Measurements from ENCODE around the gene ETS2. TPM values are rescaled to one million over a fixed set of nuclear protein-coding genes. Genes with fewer than 3 reads are reported as not detected.

ETS2 gene
- total RNA-seq, 1 experiment from 2014 or later: 20.4 TPM

GRCh38 chr21:38761531-38761930, 44.2 kb upstream of the ETS2 start:
- peaks cover 9% of the 10 kb centered on the region; the same call in 1 of the 2 replicates for H3K9me3 ChIP-seq
- Mint-ChIP-seq H3K36me3 (ENCODE audit: insufficient read depth, unreplicated experiment) (no peaks in the 10 kb centered on the region), H3K27me3 (ENCODE audit: insufficient read depth, unreplicated experiment) (no peaks in the 10 kb centered on the region), H3K9me3 (ENCODE audit: unreplicated experiment) (peaks cover 8% of the 10 kb centered on the region), H3K4me3 (ENCODE audit: unreplicated experiment) (no peak overlapping the region), H3K4me1 (ENCODE audit: low read depth, unreplicated experiment) (peaks cover 14% of the 10 kb centered on the region), H3K27ac (ENCODE audit: unreplicated experiment) (no peak overlapping the region)
- no TSS peak for BruUV-seq (replicated peaks)
- no peak overlapping the region for H3K4me3 ChIP-seq (ENCODE audit: low read depth, low read length)
- DNase-seq: no peak
- CTCF ChIA-PET: no interaction called here
- H3K36me3 ChIP-seq (ENCODE audit: control insufficient read depth, insufficient read depth, low read length): no peaks in the 10 kb centered on the region
- no peaks in the 10 kb centered on the region for H3K4me1 ChIP-seq
- TF ChIP-seq, protein P1, sequence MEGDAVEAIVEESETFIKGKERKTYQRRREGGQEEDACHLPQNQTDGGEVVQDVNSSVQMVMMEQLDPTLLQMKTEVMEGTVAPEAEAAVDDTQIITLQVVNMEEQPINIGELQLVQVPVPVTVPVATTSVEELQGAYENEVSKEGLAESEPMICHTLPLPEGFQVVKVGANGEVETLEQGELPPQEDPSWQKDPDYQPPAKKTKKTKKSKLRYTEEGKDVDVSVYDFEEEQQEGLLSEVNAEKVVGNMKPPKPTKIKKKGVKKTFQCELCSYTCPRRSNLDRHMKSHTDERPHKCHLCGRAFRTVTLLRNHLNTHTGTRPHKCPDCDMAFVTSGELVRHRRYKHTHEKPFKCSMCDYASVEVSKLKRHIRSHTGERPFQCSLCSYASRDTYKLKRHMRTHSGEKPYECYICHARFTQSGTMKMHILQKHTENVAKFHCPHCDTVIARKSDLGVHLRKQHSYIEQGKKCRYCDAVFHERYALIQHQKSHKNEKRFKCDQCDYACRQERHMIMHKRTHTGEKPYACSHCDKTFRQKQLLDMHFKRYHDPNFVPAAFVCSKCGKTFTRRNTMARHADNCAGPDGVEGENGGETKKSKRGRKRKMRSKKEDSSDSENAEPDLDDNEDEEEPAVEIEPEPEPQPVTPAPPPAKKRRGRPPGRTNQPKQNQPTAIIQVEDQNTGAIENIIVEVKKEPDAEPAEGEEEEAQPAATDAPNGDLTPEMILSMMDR (IDR thresholded peaks at IDR 0.05; ENCODE audit: insufficient read depth in 1 of 2, low read depth in 1 of 2, low read length in 1 of 2, severe bottlenecking in 1 of 2, unreplicated experiment in 1 of 2): no peak
- POLR2A ChIA-PET: interaction anchor here (0.6 kb wide), 1 partner anchor 26 kb away, joined by 3 read pairs; no protein-coding TSS in a partner anchor
- no peaks in the 10 kb centered on the region for H3K27me3 ChIP-seq (replicated peaks; ENCODE audit: control insufficient read depth, insufficient read depth, low read length)
- intact Hi-C loops (cut with micrococcal nuclease; ENCODE audit: unreplicated experiment): no loop called here

GRCh38 chr21:38765056-38765455, 40.7 kb upstream of the ETS2 start:
- BruUV-seq (replicated peaks): no TSS peak
- Histone ChIP-seq H3K27me3 (replicated peaks; ENCODE audit: control insufficient read depth, insufficient read depth, low read length) (no peaks in the 10 kb centered on the region), H3K36me3 (ENCODE audit: control insufficient read depth, insufficient read depth, low read length) (no peaks in the 10 kb centered on the region), H3K9me3 (peaks cover 9% of the 10 kb centered on the region; the same call in 1 of the 2 replicates), H3K4me3 (ENCODE audit: low read depth, low read length) (no peak overlapping the region), H3K4me1 (peaks cover 2% of the 10 kb centered on the region)
- Mint-ChIP-seq H3K36me3 (ENCODE audit: insufficient read depth, unreplicated experiment) (no peaks in the 10 kb centered on the region), H3K27ac (ENCODE audit: unreplicated experiment) (no peak overlapping the region), H3K4me1 (ENCODE audit: low read depth, unreplicated experiment) (peaks cover 14% of the 10 kb centered on the region), H3K4me3 (ENCODE audit: unreplicated experiment) (no peak overlapping the region), H3K27me3 (ENCODE audit: insufficient read depth, unreplicated experiment) (no peaks in the 10 kb centered on the region), H3K9me3 (ENCODE audit: unreplicated experiment) (peaks cover 8% of the 10 kb centered on the region)
- intact Hi-C loops (cut with micrococcal nuclease; ENCODE audit: unreplicated experiment): no loop called here
- TF ChIP-seq, protein P1 (IDR thresholded peaks at IDR 0.05; ENCODE audit: insufficient read depth in 1 of 2, low read depth in 1 of 2, low read length in 1 of 2, severe bottlenecking in 1 of 2, unreplicated experiment in 1 of 2): no peak
- ChIA-PET CTCF (no interaction called here), POLR2A (no interaction called here)
- no peak for DNase-seq

- H3K4me1 Mint-ChIP-seq (ENCODE audit: low read depth, unreplicated experiment): peaks cover 18% of the 10 kb centered on the region
- TF ChIP-seq, protein P1 (IDR thresholded peaks at IDR 0.05; ENCODE audit: insufficient read depth in 1 of 2, low read depth in 1 of 2, low read length in 1 of 2, severe bottlenecking in 1 of 2, unreplicated experiment in 1 of 2): no peak
- POLR2A ChIA-PET: no interaction called here
- no peak overlapping the region for H3K4me3 Mint-ChIP-seq (ENCODE audit: unreplicated experiment)
- intact Hi-C loops (cut with micrococcal nuclease; ENCODE audit: unreplicated experiment): no loop called here
- DNase-seq: no peak
- Histone ChIP-seq H3K4me1 (peaks cover 20% of the 10 kb centered on the region), H3K9me3 (peaks cover 9% of the 10 kb centered on the region; the same call in 1 of the 2 replicates), H3K36me3 (ENCODE audit: control insufficient read depth, insufficient read depth, low read length) (no peaks in the 10 kb centered on the region), H3K27me3 (replicated peaks; ENCODE audit: control insufficient read depth, insufficient read depth, low read length) (no peaks in the 10 kb centered on the region), H3K4me3 (ENCODE audit: low read depth, low read length) (no peak overlapping the region)
- H3K36me3 Mint-ChIP-seq (ENCODE audit: insufficient read depth, unreplicated experiment): no peaks in the 10 kb centered on the region
- peaks cover 8% of the 10 kb centered on the region for H3K9me3 Mint-ChIP-seq (ENCODE audit: unreplicated experiment)
- CTCF ChIA-PET: no interaction called here
- BruUV-seq (replicated peaks): no TSS peak
- H3K27ac Mint-ChIP-seq (ENCODE audit: unreplicated experiment): no peak overlapping the region
- no peaks in the 10 kb centered on the region for H3K27me3 Mint-ChIP-seq (ENCODE audit: insufficient read depth, unreplicated experiment)
Observed at GRCh38 chr21:38766987-38767722, 38.6 kb upstream of the ETS2 start.

Measured in Caco-2 (cell line).